Measurements from ENCODE around the gene NTRK3. TPM values are rescaled to one million over a fixed set of nuclear protein-coding genes. Genes with fewer than 3 reads are reported as not detected.

Gene NTRK3
- total RNA-seq, 2 experiments from 2014 or later, result not detected

DNA sequence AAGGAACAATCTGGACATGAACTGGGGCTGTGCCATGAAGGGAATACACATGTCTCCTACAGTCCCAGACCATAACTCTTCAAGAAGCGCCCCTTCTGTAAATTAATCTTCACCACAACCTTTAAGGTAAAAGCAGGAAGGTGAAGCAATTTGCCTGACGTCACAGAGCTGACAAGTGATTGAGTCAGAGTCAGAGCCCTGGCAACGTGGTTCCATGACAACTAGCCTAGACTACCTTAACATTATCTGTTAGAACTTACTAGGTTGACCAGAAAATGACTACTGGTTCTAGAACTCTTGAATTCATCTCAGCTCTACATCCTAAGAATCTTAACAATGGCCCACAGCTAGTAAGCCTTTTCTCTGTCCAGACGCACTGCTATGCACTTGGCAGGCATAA is 124.6 kb downstream of the NTRK3 start:
- POLR2A ChIA-PET, result no interaction called here
- DNase-seq (no peak), ATAC-seq (ENCODE audit: low read depth) (no peak)
- Mint-ChIP-seq H3K4me3 (no peak overlapping the region), H3K9me3 (peaks cover 2% of the 10 kb centered on the region), H3K4me1 (no peaks in the 10 kb centered on the region), H3K36me3 (no peaks in the 10 kb centered on the region), H3K27ac (no peak overlapping the region), H3K27me3 (peaks cover 9% of the 10 kb centered on the region)

DNA sequence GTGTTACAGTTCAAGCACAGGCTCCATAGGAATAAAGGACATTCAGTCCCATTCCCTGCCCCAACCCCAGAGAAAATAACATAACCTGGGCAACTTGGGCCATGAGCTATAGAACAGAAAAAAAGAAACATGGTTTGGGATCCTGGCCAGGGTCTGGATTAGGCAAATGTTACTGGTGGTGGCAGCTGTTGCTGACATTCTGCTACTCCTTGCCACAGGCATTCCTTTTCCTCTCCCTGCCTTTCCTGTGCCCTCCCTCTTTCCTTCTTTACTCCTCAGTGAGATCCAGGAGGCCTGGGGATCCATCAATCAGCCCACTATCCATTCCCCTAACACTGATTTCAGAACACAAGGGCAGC is 129.1 kb downstream of the NTRK3 start:
- peaks cover 5% of the 10 kb centered on the region for H3K9me3 Mint-ChIP-seq
- H3K4me3 Mint-ChIP-seq, result no peak overlapping the region
- H3K27me3 Mint-ChIP-seq, result peaks cover 9% of the 10 kb centered on the region
- POLR2A ChIA-PET, result no interaction called here
- ATAC-seq (ENCODE audit: low read depth), result no peak
- no peak for DNase-seq
- no peaks in the 10 kb centered on the region for H3K36me3 Mint-ChIP-seq
- H3K4me1 Mint-ChIP-seq, result no peaks in the 10 kb centered on the region
- H3K27ac Mint-ChIP-seq, result no peak overlapping the region

DNA sequence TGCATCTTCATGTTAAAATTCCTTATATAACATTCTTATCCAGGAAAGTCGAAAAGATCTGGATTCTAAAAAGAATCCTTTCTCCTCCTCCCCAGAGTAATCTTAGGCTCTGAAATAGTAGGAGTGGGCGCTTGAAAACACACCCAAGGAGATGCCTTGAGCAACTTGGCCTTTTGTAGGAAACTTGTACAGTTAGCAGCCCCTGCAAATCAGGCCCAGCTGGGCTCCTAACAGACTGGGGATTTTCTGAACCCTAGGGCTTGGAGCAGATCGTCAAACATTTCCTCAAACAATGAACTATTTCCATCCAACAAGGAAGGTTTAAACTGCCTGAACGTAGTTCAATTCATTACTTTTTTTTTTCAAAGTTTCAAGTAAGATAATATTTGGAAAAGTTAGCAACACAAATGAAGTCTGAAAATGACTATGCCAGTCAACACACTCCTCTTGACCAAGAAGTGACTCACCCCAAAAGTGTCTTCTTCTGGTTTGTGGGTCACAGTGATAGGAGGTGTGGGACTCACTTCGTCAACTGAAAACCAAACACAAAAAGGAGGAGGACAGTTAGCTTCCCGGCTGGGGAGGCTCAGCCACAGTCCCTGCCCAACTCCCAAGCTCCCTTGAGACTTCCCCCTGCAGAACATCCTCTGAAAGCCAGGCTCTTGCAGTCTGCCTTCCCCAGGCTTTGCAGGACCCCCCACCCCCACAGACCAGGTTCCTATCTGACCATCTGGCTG is 129.7 kb downstream of the NTRK3 start:
- ATAC-seq (ENCODE audit: low read depth) (no peak), DNase-seq (no peak)
- H3K9me3 Mint-ChIP-seq, result peaks cover 5% of the 10 kb centered on the region
- H3K4me1 Mint-ChIP-seq, result no peaks in the 10 kb centered on the region
- H3K36me3 Mint-ChIP-seq, result no peaks in the 10 kb centered on the region
- POLR2A ChIA-PET, result no interaction called here
- peaks cover 9% of the 10 kb centered on the region for H3K27me3 Mint-ChIP-seq
- no peak overlapping the region for H3K27ac Mint-ChIP-seq
- H3K4me3 Mint-ChIP-seq, result no peak overlapping the region

DNA sequence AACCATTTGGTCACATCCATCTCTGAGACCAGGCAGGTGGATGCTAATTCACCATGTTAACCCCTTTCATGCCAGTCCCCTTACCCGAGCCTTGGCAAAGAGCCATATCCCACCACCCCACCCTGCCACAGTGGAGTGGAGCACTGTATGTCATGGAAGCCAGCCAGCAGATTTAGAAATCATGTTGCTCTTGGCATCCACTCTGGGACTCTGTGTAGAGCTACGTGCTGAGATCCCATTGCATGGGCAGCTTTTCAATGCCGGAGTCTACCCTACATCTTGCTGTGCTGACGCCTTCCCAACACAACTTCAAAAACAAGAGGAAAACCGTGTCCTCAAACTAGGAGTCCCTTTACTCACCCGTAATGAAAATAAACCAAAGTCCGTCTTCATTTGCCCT is 131.0 kb downstream of the NTRK3 start:
- H3K4me1 Mint-ChIP-seq, result no peaks in the 10 kb centered on the region
- peaks cover 5% of the 10 kb centered on the region for H3K9me3 Mint-ChIP-seq
- no peak for ATAC-seq (ENCODE audit: low read depth)
- H3K27ac Mint-ChIP-seq, result no peak overlapping the region
- no peak overlapping the region for H3K4me3 Mint-ChIP-seq
- no peaks in the 10 kb centered on the region for H3K36me3 Mint-ChIP-seq
- POLR2A ChIA-PET, result no interaction called here
- H3K27me3 Mint-ChIP-seq, result peaks cover 9% of the 10 kb centered on the region
- no peak for DNase-seq

DNA sequence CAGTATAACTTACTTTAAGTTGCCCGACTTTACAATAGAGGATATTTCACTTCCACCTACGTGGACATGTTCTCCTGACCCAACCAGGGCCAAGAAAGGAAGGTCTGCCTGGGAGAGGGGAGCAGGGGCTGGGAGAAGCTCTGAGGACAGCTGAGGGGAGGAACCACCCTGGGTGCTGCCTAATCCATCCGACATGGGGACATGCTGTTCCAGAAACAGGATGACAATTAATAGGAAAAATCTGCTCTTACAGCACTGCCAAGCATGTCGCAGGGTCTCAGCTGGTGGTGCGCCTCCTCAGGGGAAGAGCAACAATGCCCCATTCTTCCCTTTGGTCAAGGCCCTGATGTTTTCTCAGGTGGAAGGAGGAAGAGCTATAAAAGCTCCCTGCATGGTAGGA is 132.3 kb downstream of the NTRK3 start:
- POLR2A ChIA-PET, result no interaction called here

DNA sequence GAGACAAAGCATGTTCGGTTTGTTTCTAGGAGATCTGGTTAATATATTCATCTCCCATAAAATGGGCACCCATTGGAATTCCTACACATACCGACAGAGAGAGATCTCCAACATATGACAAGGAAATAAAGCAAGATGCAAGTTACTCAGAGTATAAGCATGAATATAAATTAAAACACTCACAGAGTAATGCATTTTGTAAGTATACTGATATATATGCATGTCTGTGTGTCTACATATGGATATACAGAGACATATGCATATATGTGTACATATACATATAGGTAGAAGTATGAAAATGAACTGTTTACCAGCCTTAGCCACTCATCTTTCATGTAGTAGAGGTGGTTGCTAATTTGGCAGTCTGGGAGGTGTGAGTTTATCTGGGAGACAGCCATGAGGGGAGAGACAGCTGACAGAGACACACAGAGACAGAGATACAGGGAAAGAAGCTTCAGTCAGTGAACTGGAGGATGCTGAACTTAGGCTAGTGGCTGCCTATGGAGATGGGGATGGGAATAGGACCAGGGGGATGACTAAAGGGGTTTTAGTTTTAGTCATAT is 134.5 kb downstream of the NTRK3 start:
- POLR2A ChIA-PET, result no interaction called here
- Mint-ChIP-seq H3K9me3 (peaks cover 5% of the 10 kb centered on the region), H3K4me1 (no peaks in the 10 kb centered on the region), H3K4me3 (no peak overlapping the region), H3K27me3 (no peaks in the 10 kb centered on the region), H3K27ac (no peak overlapping the region), H3K36me3 (no peaks in the 10 kb centered on the region)
- no peak for ATAC-seq (ENCODE audit: low read depth)
- no peak for DNase-seq

More for the DNA sequence above, 132.3 kb downstream of the NTRK3 start:
- DNase-seq (no peak), ATAC-seq (ENCODE audit: low read depth) (no peak)
- Mint-ChIP-seq H3K9me3 (peaks cover 5% of the 10 kb centered on the region), H3K4me1 (no peaks in the 10 kb centered on the region), H3K36me3 (no peaks in the 10 kb centered on the region), H3K27me3 (peaks cover 3% of the 10 kb centered on the region), H3K27ac (no peak overlapping the region), H3K4me3 (no peak overlapping the region)

DNA sequence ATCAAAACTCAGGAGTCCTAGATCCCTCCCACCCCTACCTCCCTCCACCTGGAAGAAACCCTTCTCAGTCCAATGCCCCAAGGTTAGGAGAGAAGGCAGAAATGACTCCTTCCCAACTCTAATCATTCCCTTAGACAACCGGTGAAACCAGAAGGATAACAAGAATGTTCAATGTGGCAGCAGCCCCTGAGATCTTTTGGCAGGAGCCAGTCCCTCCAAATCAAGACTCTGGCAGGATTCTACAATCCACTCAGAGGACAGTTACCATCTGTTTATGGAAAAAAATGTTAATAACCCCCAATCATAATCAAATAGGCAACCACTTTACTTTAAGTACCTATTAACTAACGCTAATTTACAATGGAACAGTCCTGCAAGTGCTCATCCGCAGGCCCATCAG is 136.5 kb downstream of the NTRK3 start:
- H3K27ac Mint-ChIP-seq, result no peak overlapping the region
- no peaks in the 10 kb centered on the region for H3K9me3 Mint-ChIP-seq
- no peak for ATAC-seq (ENCODE audit: low read depth)
- POLR2A ChIA-PET, result no interaction called here
- H3K36me3 Mint-ChIP-seq, result no peaks in the 10 kb centered on the region
- no peak overlapping the region for H3K4me3 Mint-ChIP-seq
- no peaks in the 10 kb centered on the region for H3K4me1 Mint-ChIP-seq
- DNase-seq, result no peak
- H3K27me3 Mint-ChIP-seq, result no peaks in the 10 kb centered on the region

DNA sequence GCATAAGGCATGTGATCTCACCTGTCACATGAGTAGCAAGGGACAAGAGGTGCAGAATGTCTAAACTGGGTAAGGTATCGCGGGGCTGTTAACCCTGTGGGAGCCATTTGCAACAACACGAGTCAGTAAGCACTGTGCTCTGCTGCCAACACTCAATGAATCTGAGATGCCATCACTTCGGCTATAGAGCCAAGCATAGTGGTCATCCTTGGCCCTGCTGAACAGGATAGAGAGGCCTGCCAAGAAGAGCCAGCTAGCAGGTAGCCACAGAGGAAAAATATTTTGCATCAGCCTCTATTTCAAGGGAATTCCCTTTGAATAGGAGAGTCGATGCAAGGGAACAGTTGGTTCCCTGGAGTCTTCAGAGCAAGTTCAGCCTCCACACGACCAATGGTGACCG is 137.8 kb downstream of the NTRK3 start:
- Mint-ChIP-seq H3K4me3 (no peak overlapping the region), H3K27ac (no peak overlapping the region), H3K9me3 (no peaks in the 10 kb centered on the region), H3K27me3 (no peaks in the 10 kb centered on the region), H3K36me3 (no peaks in the 10 kb centered on the region), H3K4me1 (no peaks in the 10 kb centered on the region)
- POLR2A ChIA-PET, result no interaction called here
- no peak for ATAC-seq (ENCODE audit: low read depth)
- no peak for DNase-seq

DNA sequence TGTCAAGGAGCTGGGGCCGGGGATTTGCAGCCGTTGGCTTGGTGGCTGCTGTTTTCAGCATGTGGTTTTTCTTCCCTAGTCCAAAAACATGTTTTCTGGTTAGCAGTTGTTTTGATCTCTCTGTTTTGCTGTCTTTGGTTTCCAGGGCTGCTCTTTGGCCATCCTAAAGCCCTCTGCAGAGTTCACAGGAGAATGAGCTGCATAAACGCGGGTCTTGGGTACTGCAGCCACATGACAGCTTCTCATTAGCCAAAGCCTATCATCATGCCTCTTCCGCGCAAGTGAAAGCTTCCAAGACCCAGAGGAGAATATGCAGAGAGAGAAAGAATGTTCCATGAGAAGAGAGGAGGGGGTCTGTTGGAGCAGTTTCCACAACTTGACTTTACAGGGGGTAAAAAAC is 138.5 kb downstream of the NTRK3 start:
- H3K27ac Mint-ChIP-seq, result no peak overlapping the region
- H3K4me3 Mint-ChIP-seq, result no peak overlapping the region
- H3K36me3 Mint-ChIP-seq, result no peaks in the 10 kb centered on the region
- no peaks in the 10 kb centered on the region for H3K4me1 Mint-ChIP-seq
- POLR2A ChIA-PET, result no interaction called here
- ATAC-seq (ENCODE audit: low read depth), result no peak
- no peak for DNase-seq
- no peaks in the 10 kb centered on the region for H3K27me3 Mint-ChIP-seq
- H3K9me3 Mint-ChIP-seq, result no peaks in the 10 kb centered on the region

DNA sequence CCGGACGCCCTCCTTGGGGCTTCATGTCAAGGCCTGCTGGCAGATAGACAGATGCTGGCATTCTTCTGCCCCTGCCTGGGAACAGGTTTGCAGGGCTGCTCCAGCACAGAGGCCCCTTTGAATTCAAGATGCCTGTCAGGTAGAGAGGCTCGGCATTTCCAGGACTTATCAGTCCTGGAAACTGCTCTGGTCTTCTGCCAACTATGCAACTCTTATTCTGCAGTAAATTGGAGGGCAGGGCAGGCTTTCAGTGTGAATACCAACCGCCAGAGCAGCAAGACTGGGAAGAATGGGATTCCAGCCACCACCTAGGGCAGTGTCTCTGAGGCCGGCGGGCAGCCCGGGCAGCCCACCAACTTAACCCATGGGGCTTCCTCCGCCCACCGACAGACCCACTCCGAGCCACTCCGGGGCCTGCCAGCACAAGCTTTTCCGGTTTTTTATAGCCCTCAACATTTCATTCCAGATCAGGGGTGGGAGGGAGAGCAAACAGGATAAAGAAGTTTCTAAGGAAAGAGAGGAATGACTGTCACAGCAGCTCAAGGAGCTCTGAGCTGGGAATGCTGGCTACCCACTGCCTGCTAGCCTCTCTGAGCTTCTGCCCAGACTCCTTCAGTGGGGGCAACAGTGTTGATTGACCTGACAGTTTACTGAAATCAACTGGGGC is 140.9 kb downstream of the NTRK3 start:
- POLR2A ChIA-PET, result no interaction called here
- Mint-ChIP-seq H3K27ac (no peak overlapping the region), H3K9me3 (no peaks in the 10 kb centered on the region), H3K27me3 (no peaks in the 10 kb centered on the region), H3K4me1 (no peaks in the 10 kb centered on the region), H3K36me3 (no peaks in the 10 kb centered on the region), H3K4me3 (no peak overlapping the region)
- no peak for DNase-seq
- ATAC-seq (ENCODE audit: low read depth), result no peak

DNA sequence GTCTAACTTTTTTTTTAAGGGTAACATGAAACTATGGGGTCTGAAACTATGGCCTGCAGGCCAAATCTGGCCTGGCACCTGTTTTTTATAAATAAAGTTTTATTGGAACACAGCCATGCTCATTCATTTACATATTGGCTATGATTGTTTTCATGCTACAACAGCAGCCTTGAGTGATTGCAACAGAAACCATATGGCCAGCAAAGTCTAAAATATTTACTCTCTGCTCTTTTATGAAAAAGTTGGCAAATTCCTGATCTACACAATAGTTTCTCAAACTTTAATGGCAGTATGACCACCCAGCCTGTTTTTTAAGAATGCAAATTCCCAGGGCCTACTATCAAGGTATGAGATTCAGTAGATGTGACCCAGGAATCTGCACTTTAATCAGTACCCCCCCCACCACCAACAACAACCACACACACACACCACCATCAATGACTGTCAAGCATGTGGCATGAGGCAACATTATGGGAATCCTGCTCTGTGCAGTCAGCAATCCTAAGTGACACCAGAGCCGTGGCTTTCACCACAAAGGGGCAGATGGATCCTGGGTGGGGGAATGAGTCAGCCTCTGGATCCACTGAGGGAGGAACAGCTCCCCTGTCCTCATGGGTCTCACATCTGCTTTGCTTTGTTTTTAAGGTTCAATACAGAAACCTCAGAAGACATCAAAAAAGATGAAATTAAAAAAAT is 142.8 kb downstream of the NTRK3 start:
- H3K4me3 Mint-ChIP-seq, result no peak overlapping the region
- H3K36me3 Mint-ChIP-seq, result no peaks in the 10 kb centered on the region
- DNase-seq, result no peak
- POLR2A ChIA-PET, result no interaction called here
- no peak overlapping the region for H3K27ac Mint-ChIP-seq
- H3K27me3 Mint-ChIP-seq, result no peaks in the 10 kb centered on the region
- no peaks in the 10 kb centered on the region for H3K4me1 Mint-ChIP-seq
- H3K9me3 Mint-ChIP-seq, result no peaks in the 10 kb centered on the region
- ATAC-seq (ENCODE audit: low read depth), result no peak

DNA sequence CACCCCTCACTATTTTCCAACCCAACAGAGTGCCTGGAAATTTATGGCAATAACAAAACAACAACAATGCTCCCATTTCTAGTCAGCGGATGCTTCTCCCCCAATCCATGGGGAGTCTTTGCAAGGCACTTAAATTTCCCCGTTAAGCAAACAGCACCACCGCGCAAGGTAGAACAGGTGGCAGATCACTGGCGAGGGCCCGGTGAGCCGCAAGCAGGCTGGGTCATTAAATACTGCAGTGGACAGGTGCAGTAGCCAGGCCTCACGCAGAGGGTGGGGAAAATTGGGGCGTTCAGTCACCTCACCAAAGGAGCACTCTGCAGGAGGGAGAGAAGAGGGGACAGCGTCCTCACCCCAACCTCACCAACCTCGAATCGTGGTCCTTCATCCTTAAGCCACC is 147.5 kb downstream of the NTRK3 start:
- no peak for DNase-seq
- no peak overlapping the region for H3K27ac Mint-ChIP-seq
- no peak for ATAC-seq (ENCODE audit: low read depth)
- H3K4me3 Mint-ChIP-seq, result no peak overlapping the region
- no peaks in the 10 kb centered on the region for H3K27me3 Mint-ChIP-seq
- POLR2A ChIA-PET, result interaction anchor here (0.6 kb wide), 1 partner anchor 691 kb away, joined by 3 read pairs; no protein-coding TSS in a partner anchor
- H3K36me3 Mint-ChIP-seq, result no peaks in the 10 kb centered on the region
- no peaks in the 10 kb centered on the region for H3K9me3 Mint-ChIP-seq
- H3K4me1 Mint-ChIP-seq, result no peaks in the 10 kb centered on the region

DNA sequence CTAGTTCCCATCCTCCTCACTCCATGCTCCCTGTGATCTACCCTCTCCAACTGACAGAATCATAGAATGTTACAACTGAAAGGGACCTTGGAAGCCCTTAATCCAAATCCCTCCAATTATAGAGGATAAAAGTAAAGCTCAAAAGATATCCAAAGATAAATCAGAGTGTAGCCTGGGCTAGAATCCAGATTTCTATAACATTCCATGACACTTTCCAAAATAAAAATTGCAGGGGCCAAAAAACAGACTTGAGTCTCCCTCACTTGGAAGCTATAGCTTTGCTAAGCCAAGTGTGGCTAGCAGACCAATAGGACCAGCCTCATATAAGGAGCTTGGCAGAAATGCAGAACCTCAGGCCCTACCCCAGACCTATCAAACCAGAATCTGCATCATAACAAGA is 148.1 kb downstream of the NTRK3 start:
- no peaks in the 10 kb centered on the region for H3K27me3 Mint-ChIP-seq
- H3K4me3 Mint-ChIP-seq, result no peak overlapping the region
- no peak for ATAC-seq (ENCODE audit: low read depth)
- H3K27ac Mint-ChIP-seq, result no peak overlapping the region
- POLR2A ChIA-PET, result interaction anchor here (0.6 kb wide), 1 partner anchor 691 kb away, joined by 3 read pairs; no protein-coding TSS in a partner anchor
- H3K4me1 Mint-ChIP-seq, result no peaks in the 10 kb centered on the region
- H3K9me3 Mint-ChIP-seq, result no peaks in the 10 kb centered on the region
- no peaks in the 10 kb centered on the region for H3K36me3 Mint-ChIP-seq
- no peak for DNase-seq

DNA sequence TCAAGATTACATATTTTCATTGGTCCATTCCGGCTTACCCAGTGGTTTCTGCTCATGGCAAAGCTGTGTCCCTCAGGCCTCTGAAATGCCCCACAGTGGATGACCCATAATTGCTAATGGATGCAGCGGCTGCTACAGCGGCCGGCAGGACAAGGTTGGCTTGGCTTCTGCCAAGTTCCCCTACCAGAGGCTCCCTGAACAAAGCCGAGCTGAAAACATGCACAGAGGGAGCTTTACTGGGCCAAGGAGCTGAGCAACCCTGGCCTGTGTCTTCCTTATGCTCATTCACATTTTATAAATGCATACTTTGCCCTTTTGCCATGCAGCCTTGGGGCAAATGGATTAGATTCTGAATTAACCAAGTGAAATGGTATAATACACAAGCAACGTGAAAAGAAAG is 150.5 kb downstream of the NTRK3 start:
- no peaks in the 10 kb centered on the region for H3K36me3 Mint-ChIP-seq
- H3K4me3 Mint-ChIP-seq, result no peak overlapping the region
- POLR2A ChIA-PET, result no interaction called here
- H3K27ac Mint-ChIP-seq, result no peak overlapping the region
- H3K9me3 Mint-ChIP-seq, result no peaks in the 10 kb centered on the region
- no peaks in the 10 kb centered on the region for H3K27me3 Mint-ChIP-seq
- DNase-seq, result no peak
- no peak for ATAC-seq (ENCODE audit: low read depth)
- no peaks in the 10 kb centered on the region for H3K4me1 Mint-ChIP-seq

All from activated naive CD8-positive, alpha-beta T cell treated with anti-CD3 and anti-CD28 coated beads, Interleukin-2, amount 10 ng/mL, durations not matched to agents 7 days and 5 days (primary cell).